ENCODE measurements around the gene IYD. TPM values are rescaled to one million over a fixed set of nuclear protein-coding genes. Genes with fewer than 3 reads are reported as not detected.

Gene IYD
- polyA plus RNA-seq, 1 of the 3 experiments (the other 2 are of a cell fraction), result not detected

DNA sequence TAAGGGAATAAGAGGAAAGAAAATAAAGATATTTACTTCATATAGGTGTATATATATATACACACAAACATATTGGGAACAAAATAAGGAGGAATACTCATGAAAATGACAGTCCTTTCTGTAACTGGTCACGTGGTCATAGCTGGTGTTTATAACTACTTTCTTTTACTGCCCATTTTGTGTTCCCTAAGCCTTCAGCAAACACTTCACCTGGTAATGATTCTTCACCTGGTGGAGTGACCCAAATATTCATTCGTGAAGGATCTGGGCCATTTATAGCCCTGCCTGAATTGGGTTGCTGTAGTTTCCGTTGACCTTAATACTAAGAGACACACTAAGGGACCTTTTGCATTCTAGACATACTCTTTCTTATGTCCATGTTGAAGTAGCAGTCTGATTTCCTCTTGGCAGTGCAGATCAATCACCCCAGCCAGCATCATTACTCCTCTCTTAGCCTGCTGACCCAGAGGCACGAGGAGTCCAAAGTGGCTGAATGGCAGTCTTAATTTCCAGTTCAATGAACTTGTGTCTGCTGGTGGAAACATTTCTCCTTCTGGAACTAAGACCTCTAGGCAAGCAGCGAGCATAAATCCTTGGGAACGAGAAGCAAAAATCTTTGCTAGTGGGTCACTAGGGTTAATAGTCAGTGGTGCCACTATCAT is 39.9 kb upstream of the IYD start:
- Histone ChIP-seq H3K9ac (no peak overlapping the region), H3F3A (replicated peaks; ENCODE audit: insufficient read depth) (no peaks in the 10 kb centered on the region), H3K9me2 (no peaks in the 10 kb centered on the region), H3K4me1 (ENCODE audit: control insufficient read depth in 1 of 2, insufficient read depth in 2 of 2, low read depth in 1 of 2, low read length in 1 of 2) (no peaks in the 10 kb centered on the region), H4K20me1 (ENCODE audit: insufficient read depth) (no peaks in the 10 kb centered on the region), H3K79me2 (ENCODE audit: insufficient read depth) (no peaks in the 10 kb centered on the region), H3K27me3 (ENCODE audit: insufficient read depth) (peaks cover 7% of the 10 kb centered on the region; the same call in 1 of the 2 replicates), H3K36me3 (replicated peaks in 1 of 2; ENCODE audit: control insufficient read depth in 1 of 2, insufficient read depth in 2 of 2, low read length in 1 of 2) (no peaks in the 10 kb centered on the region), H2AFZ (ENCODE audit: low read depth) (no peak overlapping the region), H3K27ac (ENCODE audit: low read depth in 2 of 2, low read length in 1 of 2) (no peak overlapping the region), H3K4me2 (no peak overlapping the region), H3K4me3 (ENCODE audit: low read depth in 2 of 2, low read length in 1 of 2) (no peak overlapping the region), H3K9me3 (no peaks in the 10 kb centered on the region)
- ChIA-PET POLR2A (no interaction called here), CTCF (no interaction called here)
- TF ChIP-seq RXRA (IDR thresholded peaks at IDR 0.05; ENCODE audit: borderline replicate concordance, low read depth) (no peak), TCF12 (IDR thresholded peaks at IDR 0.05) (no peak), SIN3A (IDR thresholded peaks at IDR 0.05; ENCODE audit: borderline replicate concordance, low read depth, low read length) (no peak), FOXJ3 (CRISPR knock-in tag; IDR thresholded peaks at IDR 0.05) (no peak), RAD21 (IDR thresholded peaks at IDR 0.05; ENCODE audit: low read length) (no peak), RFX5 (IDR thresholded peaks at IDR 0.05; ENCODE audit: low read length) (no peak), RCOR1 (IDR thresholded peaks at IDR 0.05; ENCODE audit: low read length) (no peak), PBX3 (IDR thresholded peaks at IDR 0.05) (no peak)
- TF ChIP-seq, protein P1, sequence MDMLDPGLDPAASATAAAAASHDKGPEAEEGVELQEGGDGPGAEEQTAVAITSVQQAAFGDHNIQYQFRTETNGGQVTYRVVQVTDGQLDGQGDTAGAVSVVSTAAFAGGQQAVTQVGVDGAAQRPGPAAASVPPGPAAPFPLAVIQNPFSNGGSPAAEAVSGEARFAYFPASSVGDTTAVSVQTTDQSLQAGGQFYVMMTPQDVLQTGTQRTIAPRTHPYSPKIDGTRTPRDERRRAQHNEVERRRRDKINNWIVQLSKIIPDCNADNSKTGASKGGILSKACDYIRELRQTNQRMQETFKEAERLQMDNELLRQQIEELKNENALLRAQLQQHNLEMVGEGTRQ (IDR thresholded peaks at IDR 0.05; ENCODE audit: borderline replicate concordance, low read depth, low read length), result no peak
- TF ChIP-seq, protein P2, sequence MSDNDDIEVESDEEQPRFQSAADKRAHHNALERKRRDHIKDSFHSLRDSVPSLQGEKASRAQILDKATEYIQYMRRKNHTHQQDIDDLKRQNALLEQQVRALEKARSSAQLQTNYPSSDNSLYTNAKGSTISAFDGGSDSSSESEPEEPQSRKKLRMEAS (IDR thresholded peaks at IDR 0.05; ENCODE audit: low read depth), result no peak
- no peak for DNase-seq
- 4% methylated on average over 6 of the region's 6 CpGs for WGBS (ENCODE audit: low lambda C conversion rate)

DNA sequence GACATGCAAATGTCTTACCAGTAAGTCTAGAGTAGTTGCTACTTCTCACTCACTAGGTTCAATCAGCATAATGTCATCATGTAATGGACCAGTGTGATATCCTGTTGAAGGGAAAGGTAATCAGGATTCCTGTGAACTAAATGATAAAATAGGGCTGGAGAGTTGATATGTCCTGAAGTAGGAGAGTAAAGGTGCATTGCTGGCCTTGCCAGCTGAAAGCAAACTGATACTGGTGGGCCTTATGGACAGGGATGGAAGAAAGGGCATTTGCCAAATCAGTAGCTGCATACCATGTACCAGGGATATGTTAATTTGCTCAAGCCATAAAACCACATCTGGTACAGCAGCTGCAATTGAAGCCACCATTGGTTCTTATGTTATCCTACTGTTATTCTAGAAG is 37.5 kb upstream of the IYD start:
- H3K27me3 ChIP-seq (ENCODE audit: insufficient read depth), result no peaks in the 10 kb centered on the region
- no peak for DNase-seq
- H3K9me2 ChIP-seq, result no peaks in the 10 kb centered on the region
- H3K9ac ChIP-seq, result no peak overlapping the region
- no peak overlapping the region for H2AFZ ChIP-seq (ENCODE audit: low read depth)
- H3K4me2 ChIP-seq, result no peak overlapping the region
- H4K20me1 ChIP-seq (ENCODE audit: insufficient read depth), result no peaks in the 10 kb centered on the region
- CTCF ChIA-PET, result no interaction called here
- POLR2A ChIA-PET, result no interaction called here
- H3K4me1 ChIP-seq (ENCODE audit: control insufficient read depth in 1 of 2, insufficient read depth in 2 of 2, low read depth in 1 of 2, low read length in 1 of 2), result no peaks in the 10 kb centered on the region
- H3K36me3 ChIP-seq (replicated peaks in 1 of 2; ENCODE audit: control insufficient read depth in 1 of 2, insufficient read depth in 2 of 2, low read length in 1 of 2), result no peaks in the 10 kb centered on the region
- no peaks in the 10 kb centered on the region for H3F3A ChIP-seq (replicated peaks; ENCODE audit: insufficient read depth)
- H3K4me3 ChIP-seq (ENCODE audit: low read depth in 2 of 2, low read length in 1 of 2), result no peak overlapping the region
- no peak overlapping the region for H3K27ac ChIP-seq (ENCODE audit: low read depth in 2 of 2, low read length in 1 of 2)
- H3K79me2 ChIP-seq (ENCODE audit: insufficient read depth), result no peaks in the 10 kb centered on the region
- TF ChIP-seq, protein P3, sequence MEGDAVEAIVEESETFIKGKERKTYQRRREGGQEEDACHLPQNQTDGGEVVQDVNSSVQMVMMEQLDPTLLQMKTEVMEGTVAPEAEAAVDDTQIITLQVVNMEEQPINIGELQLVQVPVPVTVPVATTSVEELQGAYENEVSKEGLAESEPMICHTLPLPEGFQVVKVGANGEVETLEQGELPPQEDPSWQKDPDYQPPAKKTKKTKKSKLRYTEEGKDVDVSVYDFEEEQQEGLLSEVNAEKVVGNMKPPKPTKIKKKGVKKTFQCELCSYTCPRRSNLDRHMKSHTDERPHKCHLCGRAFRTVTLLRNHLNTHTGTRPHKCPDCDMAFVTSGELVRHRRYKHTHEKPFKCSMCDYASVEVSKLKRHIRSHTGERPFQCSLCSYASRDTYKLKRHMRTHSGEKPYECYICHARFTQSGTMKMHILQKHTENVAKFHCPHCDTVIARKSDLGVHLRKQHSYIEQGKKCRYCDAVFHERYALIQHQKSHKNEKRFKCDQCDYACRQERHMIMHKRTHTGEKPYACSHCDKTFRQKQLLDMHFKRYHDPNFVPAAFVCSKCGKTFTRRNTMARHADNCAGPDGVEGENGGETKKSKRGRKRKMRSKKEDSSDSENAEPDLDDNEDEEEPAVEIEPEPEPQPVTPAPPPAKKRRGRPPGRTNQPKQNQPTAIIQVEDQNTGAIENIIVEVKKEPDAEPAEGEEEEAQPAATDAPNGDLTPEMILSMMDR (IDR thresholded peaks at IDR 0.05), result no peak
- no peaks in the 10 kb centered on the region for H3K9me3 ChIP-seq
